GM21576 (cell line): Measurements from ENCODE around the gene PPTC7.
"Not testable (repeated sequence)": the region's sequence is repeated elsewhere in the genome, so short reads cannot be mapped to it uniquely, and the experiment has no call there.

ENCODE experiments used
- ATAC-seq: cut with Tn5 transposase; IDR thresholded peaks from one replicate; pipeline ENCODE4 v1.9.1; 2021; ENCODE audit warnings: mild to moderate bottlenecking, moderate library complexity; ENCODE audit not compliant: unreplicated experiment

The PPTC7 gene

DNA sequence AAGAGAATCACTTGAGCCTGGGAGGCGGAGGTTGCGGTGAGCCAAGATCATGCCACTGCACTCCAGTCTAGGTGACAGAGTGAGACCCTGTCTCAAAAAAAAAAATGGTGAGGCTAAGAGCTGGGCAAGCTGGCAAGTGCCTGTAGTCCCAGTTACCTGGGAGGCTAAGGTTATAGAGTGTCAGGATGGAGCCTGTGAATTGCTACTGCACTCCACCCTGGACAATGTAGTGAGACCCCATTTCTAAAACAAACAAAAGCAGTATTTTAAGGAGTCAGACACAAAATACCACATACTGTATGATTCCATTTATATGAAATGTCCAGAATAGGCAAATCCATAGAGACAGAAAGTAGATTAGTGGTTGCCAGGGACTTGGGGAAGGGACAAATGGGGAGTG lies 4.0 kb upstream of the PPTC7 start:
- ATAC-seq, result not testable (repeated sequence)

DNA sequence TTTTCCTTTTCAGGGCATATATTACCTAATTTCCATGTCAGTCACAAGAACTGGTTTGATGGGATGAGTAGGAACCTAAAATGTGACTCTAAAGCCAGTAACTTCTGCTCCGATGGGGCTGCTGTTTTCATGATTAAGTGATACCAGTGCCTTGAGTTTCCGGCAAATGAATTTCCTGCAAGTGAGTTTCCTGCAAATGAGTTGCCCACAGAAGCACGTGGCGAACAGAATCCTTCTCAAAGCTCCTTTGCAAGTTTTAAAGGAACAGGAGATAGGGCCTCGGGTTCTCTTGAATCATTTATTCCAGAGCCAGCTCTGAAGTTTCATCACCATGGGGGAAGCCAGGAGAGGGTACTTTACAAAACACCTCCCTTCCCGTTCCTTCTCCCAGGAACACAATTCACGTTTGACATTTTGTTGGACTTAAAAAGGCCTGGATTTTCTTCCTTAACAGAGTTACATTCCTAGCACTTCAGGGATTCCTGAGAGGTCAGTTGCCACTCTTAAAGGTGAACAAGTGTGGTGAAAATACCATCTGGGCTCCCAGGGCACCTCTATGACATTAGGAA lies 2.2 kb upstream of the PPTC7 start:
- no peak for ATAC-seq

DNA sequence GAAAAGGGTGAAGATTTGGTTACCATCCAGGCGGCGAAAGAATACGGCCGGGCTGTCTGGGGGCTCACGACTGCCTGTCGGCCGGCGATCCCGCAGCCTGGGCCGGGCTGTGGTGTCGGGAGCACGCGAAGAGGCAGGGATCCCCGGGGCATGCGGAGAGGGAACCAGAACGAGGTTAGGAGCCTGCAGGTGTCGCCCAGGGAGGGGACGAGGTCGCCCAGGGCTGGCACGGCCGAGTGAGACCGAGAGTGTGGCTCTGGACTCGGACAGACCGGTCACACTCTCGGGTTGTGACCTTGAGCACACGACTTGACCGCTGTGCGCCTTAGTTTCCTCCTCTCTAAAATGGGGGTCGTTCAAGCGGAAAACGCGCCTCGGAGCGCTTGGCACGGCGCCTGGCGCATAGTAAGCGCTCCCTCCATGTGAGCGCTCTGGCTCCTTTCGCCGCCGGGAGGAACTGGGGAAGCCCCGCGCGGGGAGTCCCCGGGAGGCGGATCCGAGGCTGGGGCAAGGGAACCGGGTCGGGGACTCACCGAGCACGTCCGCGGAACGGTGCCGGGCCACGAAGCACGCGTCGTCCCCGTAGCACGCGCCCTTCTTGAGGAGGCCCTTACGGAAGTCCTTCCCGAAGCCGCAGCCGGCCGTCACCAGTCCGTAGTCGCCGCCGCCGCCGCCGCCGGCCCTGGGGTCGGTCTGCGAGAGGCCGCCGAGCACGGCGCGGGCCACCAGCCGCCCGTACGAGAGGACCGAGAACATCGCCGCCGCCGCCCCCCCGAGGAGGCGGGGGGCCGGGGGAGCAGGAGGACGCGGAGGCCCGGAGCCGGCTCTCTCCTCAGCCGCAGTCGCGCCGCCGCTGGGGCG lies 612 bp downstream of the PPTC7 start:
- peak; percentile 30 for ATAC-seq

DNA sequence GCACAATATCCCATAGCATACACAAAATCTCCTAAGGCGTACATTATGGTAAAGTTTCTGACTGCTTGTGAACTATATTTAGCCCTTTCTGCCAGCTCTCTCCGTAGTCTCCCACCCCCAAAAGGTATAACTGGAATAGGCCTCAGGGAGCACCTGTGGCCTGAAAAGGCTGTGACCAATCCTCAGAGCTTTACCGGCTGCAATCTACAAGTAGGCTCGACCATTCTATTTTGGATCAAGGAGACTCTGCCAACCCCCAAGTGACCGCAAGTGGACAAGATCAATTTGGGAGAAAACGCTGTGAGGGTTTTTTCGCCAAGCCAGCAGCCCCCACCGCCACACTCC lies 1.2 kb downstream of the PPTC7 start:
- no peak for ATAC-seq

DNA sequence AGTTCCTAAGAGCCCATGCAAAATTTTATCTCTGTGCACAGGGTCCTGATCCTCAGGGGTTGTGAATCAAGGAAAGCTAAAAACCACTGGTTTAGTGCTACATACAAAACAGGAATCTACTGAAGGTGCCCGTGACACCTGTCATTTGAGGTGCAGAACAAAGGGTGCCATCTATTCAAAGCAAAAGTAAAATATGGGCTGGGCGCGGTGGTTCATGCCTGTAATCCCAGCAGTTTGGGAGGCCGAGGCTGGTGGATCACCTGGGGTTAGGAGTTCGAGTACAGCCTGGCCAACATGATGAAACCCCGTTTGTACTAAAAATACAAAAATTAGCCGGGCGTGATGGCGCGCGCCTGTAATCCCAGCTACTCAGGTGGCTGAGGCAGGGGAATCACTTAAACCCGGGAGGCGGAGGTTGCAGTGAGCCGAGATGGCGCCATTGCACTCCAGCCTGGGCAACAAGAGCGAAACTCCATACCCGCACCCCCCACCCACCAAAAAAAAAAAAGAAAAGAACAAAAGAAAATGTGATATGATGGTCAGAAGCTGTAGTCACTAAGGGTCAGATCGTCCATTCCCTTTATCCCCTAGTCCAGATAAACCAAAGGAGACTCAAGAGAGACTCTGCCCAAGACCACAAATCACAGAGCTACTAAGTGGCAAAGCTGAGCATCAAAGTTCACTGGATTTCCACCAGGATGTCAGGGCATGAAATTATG lies 3.4 kb downstream of the PPTC7 start:
- no peak for ATAC-seq

DNA sequence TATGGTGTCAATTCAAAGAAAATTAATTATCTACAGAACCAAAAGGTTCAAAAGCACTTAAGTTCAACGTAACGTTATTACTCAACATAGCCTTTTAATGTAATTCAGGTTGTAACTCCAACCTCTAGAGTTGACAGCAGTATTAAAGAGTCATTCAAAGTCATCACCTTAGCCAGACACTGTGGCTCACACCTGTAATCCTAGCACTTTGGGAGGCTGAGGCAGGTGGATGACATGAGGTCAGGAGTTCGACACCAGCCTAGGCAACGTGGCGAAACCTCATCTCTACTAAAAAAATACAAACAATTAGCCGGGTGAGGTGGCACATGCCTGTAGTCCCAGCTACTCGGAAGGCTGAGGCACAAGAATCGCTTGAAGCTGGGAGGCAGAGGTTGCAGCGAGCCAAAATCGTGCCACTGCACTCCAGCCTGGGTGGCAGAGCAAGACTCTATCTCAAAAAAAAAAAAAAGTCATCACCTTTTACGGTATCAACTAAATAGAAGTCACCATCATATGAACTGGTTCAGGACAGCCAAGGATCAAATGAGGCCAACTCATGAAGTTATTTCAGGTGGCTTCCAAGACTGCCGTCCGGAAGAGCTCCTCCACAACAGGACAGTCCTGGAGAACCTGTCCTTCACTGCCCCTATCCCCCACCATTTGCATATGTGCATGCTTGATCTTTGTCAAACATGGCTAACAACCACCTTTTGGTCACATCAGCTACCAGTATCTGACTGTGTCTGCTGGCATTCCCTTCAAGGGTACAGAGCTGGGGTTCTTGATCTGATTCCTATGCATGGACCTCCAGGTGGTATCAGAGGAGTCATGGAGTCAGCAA lies 4.2 kb downstream of the PPTC7 start:
- ATAC-seq, result no peak

DNA sequence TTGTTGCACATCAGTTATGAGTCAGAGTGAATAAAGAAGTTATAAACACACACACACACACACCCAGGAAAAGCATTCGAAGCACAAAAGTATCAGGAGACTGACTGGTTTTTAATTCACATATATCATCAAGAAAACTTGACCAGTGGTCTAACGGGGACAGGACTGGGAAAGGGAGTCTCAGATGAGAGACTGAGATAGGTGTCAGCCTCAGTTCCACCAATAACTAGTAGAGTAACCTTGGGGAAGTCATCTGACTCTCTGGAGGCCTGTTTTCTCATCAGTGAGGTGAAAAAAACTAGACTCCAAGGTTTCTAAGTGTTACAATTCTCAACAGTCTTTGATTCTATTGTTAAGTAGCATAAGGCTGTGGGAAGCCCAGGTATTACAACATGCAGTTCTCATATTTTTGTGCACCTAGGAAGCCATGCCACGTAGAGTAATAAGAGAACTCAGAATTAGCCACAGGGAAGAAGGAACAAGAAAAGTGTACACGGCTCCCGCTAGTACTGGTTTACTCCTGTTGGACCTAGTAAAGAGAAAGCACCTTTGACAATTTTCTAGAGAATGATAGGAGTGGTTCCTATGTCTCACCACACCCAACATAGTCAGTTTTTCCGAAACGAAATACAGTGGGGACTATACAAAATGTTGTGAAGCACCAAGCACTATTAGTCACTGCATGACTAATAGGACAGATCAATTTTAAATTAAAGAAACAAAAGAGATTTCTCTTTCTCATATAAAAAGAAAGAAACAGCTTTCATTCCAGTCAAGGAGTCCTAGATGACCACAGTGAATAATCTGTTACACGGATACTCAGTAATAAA lies 5.0 kb downstream of the PPTC7 start:
- no peak for ATAC-seq

DNA sequence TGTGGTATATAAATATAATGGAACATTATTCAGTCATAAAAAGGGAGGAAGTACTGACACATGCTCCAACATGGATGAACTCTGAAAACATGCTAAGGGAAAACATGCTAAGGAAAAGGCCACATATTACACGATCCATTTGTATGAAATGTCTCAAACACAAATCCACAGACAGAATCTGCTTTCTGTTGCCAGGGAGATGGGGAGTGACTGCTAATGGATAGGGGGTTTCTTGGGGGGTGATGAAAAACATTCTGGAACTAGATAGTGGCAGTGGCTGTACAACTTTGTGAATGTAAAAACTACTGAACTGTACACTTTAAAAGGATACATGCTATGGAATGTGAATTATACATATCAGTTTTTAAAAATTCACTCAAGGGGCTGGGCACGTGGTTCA lies 6.6 kb downstream of the PPTC7 start:
- ATAC-seq, result no peak

DNA sequence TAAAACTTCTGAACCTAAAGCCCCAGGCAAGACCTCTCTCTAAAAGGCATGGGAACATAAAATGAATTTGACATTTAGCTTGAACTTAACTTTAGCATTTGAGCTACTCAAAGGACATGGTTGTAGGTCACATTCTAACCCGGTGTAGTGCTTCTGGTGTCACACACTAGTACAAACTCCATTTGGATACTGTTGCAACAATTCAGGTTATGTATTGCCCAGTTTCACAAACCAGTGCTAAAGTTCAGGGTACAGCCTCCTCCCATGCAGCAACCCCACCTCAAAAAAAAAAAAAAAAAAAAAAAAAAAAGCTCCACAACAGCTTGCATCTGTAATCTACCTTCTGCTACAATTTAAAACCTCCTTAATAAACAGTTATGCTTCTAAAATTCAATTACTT lies 7.8 kb downstream of the PPTC7 start:
- no peak for ATAC-seq

DNA sequence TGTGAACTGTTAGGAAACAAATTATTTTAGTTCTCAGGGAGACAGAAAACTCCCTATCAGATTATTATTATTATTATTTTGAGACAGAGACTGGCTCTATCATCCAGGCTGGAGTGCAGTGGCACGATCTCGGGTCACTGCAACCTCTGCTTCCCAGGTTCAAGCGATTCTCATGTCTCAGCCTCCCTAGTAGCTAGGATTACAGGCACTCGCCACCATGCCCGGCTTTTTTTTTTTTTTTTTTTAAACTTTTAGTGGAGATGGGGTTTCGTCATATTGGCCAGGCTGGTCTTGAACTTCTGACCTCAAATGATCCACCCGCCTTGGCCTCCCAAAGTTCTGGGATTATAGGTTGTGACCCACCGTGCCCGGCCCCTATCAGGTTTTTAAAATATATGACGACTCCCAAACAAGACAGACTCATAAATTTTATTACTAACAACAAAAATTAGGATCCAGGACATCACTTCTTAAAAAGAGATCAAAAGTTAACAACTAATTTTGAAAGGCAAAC lies 8.3 kb downstream of the PPTC7 start:
- ATAC-seq, result not testable (repeated sequence)

DNA sequence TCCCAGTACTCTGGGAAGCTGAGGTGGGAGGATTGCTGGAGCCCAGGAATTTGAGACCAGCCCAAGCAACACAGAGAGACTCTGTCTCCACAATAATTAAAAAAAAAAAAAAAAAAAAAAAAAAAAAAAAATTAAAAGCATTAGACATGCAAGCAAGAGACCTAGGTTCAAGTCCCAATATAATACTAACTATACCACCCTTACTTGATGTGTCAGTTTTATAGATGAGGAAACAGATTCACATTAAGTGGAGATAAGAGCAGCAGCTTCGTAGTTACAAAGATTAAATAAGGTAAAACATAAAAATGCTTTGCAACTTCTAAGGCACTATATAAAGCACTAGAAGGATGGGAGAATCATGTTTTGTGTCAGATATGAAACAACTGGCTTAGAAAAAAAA lies 9.1 kb downstream of the PPTC7 start:
- no peak for ATAC-seq

DNA sequence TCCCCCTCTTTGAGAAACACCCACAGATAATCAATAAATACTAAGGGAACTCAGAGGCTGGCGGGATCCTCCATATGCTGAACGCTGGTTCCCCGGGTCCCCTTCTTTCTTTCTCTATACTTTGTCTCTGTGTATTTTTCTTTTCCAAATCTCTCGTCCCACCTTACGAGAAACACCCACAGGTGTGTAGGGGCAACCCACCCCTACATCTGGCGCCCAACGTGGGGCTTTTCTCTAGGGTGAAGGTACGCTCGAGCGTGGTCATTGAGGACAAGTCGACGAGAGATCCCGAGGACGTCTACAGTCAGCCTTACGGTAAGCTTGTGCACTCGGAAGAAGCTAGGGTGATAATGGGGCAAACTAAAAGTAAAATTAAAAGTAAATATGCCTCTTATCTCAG lies 12.3 kb downstream of the PPTC7 start:
- ATAC-seq, result not testable (repeated sequence)

DNA sequence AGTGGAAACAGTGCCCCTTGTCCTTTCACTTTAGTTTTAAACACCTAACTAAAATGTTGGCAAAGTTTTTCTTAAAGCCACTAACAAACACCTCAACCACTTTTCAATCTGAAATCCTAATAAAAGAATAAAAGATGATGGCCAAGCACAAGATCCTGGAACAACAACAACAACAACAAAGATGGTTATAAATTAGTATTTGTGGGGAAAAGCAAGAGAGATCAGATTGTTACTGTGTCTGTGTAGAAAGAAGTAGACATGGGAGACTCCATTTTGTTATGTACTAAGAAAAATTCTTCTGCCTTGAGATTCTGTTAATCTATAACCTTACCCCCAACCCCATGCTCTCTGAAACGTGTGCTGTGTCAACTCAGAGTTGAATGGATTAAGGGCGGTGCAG lies 13.3 kb downstream of the PPTC7 start:
- not testable (repeated sequence) for ATAC-seq

DNA sequence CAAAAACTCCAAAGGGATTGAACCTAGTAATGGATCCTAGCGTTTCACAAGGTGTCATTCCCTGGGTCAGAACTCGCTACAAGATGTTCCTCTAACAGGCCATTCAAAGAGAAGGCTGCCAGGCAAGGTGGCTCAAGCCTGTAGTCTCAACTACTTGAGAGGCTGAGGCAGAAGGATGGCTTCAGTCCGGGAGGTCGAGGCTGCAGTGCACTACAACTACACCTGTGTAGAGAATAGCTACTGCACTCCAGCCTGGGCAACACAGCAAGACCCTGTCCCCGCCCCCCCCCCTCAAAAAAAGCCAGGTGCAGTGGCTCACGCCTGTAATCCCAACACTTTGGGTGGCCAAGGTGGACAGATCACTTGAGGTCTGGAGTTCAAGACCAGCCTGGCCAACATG lies 14.4 kb downstream of the PPTC7 start:
- ATAC-seq, result no peak

DNA sequence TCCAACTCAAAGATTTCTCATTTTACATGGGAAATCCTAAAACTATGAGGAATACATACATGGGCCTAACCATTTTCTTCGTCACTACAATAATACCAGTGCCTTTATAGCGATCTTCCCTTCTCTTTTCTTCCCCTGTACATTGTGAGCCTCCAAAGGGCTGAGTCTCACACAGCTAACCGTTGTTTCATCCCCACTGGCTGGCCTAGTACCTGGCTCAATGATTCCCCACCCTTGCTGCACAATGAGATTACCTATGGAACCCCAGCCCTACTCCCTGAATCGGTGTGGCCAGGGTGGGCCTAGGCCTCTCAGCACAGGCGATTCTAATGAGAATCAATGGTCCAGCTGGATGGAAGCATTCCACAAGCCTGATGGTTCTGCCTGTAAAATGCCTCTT lies 16.1 kb downstream of the PPTC7 start:
- ATAC-seq, result no peak

DNA sequence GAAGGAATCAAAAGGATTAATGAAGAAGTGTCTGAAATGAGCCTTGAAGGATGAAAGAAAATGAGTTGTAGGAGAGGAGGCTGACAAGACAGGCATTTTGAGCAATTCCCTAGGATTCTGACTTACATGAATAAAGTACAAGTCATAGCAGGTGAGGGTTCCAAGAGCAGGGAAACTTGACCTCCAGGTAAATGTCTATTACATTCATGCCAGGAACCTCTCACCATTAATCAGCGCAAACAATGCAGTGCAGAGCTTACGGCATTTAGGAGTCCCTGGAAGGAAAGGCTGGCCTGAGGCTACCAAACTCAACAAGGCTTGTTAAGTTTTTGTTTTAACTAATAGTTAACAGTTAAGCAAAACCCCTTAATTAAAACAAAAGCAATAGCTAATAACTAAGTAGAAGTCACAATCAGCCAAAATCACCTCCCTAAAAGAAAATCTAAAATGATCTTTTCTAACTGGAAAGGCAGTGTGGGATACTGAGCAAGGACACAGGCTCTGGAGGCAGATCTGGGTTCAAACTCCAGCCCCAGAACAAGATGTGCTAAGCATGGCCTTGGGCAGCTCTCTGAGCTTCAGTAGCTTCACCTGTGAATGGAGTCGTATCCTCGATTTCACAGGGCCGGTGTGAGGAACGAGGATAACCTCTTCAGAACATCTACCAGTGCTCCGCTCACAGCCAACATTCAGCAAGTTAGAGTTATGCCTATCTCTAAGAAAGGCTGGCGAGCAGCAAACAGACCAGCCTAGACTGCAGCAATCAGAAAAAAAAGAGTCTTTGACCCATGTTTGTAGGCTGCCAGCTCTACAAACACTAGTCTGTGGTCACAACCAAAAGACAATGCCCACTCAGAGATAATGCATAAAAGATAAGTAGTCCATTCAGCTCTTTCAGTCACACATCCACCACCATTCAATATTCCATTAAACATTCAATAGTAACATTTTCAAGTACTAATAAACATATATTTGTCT lies 16.9 kb downstream of the PPTC7 start:
- no peak for ATAC-seq

DNA sequence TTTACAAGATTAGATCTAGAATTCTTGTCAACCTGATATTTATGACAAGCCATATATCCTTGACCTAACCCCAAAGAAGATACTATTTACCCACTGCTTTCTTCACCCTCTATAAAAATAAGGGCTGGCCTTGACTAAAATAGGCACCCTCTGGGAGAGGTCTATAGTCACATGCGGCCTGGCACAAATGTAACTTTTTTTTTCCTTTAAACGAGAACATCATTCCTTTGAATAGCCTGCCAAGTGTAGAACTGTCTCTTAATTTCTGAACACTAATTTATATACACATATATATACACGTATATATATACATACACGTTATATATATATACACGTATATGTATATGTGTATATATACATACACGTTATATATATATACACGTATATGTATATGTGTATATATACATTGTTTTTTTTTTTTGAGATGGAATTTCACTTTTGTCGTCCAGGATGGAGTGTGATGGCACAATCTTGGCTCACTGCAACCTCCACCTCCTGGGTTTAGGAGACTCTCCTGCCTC lies 18.6 kb downstream of the PPTC7 start:
- no peak for ATAC-seq

DNA sequence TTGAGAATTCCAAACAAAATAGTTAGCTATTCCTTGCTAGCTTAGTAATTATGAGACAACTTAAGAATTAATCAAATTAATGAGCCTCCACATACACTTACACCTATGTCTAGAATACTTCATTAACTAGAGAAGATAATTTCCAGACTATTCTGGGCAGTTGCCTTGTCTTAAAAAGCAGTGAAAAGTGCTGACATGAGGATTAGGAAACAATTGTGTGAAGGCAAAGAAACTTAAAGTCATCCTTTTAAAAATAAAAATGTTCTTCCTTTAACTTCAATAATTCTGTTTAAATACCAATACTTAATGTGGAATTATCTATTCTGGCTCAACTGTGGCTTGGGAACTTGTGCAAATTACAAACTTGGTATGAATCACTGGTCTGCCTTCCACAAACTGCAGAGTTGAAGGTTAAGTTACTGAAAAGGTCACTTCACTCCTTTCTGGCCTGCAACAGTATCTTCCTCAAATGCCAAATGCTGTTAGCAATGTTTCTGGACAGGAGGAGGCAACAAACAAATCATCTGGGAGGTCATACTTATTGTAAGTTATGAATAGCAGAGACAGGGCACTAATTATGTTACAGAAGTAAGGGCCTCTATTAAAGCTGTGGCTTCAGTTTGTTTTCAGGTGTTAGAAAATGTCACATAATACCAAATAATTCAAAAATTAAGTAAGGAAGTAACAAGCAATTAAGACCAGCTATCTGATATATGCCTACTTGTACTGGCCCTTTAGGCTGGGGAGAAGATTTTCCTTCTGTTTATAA lies 19.2 kb downstream of the PPTC7 start:
- ATAC-seq, result no peak
